Sigmoid colon (tissue), 4 donors: ENCODE measurements around the gene ENAH.

ENCODE experiments used
- POLR2A ChIP-seq, 2 donors: fragments of 450-650 bp; IDR thresholded peaks; one replicate each; pipeline ENCODE4 v1.6.1; 2016; ENCODE audit warnings: antibody characterized with exemption in 2 of 2, mild to moderate bottlenecking in 2 of 2, moderate library complexity in 2 of 2
- POLR2AphosphoS5 ChIP-seq, 4 donors: sonication (generic); formaldehyde crosslinking; IDR thresholded peaks; one replicate each; pipeline ENCODE4 v1.6.1; 2017; ENCODE audit warnings: antibody characterized with exemption in 4 of 4
- TF ChIP-seq, protein P1 (sequence below), 4 experiments: fragments of 450-650 bp in 3 of 4; fragments of 200-600 bp in 1 of 4; IDR thresholded peaks; one replicate each; pipeline ENCODE4 v1.5.1; 2016 to 2019; ENCODE audit warnings: antibody characterized with exemption in 4 of 4, mild to moderate bottlenecking in 3 of 4, moderate library complexity in 2 of 4

DNA sequence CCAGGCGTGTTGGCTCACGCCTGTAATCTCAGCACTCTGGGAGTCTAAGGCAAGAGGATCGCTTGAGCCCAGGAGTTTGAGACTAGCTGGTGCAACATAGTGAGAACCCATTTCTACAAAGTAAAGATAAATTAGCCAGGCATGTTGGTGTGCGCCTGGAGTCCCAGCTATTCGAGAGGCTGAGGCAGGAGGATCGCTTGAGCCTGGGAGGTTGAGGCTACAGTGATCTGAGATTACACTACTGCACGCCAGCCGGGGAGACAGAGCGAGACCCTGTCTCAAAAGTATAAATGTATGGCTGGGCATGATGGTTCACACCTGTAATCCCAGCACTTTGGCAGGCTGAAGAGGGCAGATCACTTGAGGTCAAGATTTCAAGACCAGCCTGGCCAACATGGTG, 173.6 kb downstream of the ENAH start:
- TF ChIP-seq POLR2A (IDR thresholded peaks at IDR 0.05) (no peak), POLR2AphosphoS5 (IDR thresholded peaks at IDR 0.05) (no peak)
- TF ChIP-seq, protein P1, sequence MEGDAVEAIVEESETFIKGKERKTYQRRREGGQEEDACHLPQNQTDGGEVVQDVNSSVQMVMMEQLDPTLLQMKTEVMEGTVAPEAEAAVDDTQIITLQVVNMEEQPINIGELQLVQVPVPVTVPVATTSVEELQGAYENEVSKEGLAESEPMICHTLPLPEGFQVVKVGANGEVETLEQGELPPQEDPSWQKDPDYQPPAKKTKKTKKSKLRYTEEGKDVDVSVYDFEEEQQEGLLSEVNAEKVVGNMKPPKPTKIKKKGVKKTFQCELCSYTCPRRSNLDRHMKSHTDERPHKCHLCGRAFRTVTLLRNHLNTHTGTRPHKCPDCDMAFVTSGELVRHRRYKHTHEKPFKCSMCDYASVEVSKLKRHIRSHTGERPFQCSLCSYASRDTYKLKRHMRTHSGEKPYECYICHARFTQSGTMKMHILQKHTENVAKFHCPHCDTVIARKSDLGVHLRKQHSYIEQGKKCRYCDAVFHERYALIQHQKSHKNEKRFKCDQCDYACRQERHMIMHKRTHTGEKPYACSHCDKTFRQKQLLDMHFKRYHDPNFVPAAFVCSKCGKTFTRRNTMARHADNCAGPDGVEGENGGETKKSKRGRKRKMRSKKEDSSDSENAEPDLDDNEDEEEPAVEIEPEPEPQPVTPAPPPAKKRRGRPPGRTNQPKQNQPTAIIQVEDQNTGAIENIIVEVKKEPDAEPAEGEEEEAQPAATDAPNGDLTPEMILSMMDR (IDR thresholded peaks at IDR 0.05): no peak
